CD4-positive, alpha-beta T cell treated with Interleukin-15 for 4 hours (primary cell): ENCODE data around the gene TBC1D19.

Experiments
- DNase-seq: peaks from one replicate; pipeline ENCODE4 v3.0.0-alpha.2; 2020; ENCODE audit warnings: low spot score

The TBC1D19 gene

DNA sequence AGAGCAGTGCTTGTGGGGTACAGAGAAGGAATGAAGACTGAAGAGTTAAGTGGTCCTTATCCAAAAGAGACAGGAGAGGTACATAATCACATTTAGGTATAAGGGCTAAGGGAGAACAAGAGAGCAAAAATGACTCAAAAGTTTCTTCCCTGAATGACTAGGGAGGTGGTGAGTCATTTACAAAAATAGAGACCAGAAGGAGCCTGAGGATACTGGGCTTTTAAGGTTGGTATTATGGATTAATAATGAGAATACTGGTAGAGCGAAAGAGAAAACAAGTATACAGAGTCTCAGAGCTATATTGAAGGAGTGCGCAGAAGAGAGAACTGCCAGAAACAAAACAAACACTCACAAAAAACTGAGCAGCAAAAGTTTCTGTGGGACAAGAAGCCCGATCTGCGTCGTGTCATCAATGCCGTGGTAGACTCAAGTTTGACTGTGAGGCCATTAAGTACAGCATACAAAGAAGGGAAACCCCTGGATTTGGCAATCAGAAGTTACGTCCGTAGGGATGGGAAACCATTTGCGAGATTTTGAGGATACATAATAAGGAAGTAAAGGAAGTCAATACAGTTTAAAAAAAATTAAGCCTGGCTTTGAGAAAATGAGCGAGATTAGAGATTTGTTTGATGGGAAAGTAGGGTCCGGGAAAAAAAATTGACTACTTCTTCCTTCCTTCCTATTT is 147.6 kb downstream of the TBC1D19 start:
- no peak for DNase-seq

DNA sequence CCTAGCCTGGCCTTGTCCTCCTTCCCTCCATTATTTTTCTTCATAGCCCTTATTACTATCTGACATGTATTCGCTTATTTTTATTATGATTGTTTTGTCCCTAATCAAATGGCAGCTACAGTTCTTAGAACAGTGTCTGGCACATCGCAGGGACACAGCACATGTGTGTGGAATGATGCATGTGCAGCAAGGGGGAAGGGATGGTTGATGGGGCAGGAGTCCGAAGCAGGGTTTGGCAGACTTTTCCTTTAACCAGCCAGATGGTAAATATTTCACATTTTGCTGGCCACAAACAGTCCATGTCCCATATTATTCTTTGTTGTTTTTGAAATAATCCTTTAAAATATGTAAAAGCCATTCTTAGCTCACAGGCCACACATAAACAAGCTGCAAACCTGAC is 148.5 kb downstream of the TBC1D19 start:
- DNase-seq = no peak

DNA sequence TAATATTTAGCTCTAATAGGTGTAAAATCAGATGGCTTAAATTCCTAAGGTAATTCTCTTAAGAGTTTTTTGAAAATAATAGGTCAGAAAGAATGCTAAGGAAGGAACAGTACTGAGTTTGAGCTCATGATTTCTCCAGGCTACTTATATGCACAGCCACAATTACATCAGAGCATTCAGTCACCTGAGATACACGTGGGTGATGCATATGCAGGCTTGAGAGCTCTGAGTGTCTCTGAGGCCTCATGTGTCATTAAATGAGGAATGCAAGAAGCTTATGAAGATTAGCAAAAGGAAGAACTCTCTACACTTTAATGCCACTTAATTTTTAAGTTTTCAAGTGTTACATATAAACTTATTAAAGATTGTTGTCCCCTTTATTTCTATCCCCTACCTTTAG is 152.7 kb downstream of the TBC1D19 start:
- DNase-seq = no peak

DNA sequence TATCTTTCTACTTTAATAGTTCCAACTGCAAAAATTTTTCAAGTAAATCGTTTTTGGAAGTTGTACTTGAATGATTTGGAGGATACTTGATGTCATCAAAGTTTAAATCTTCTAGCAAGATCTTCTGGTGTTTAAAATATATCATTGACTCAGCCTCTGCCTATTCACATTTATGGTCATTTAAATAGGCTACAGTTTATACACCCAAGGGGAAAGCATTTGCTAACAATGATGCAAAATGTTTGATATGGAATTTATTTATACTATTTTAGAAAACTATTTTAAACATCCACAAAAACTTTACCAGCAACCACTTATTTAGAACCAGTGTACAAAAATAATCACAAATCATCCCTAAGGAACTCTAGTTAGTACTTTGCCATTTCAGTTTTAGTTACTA is 153.5 kb downstream of the TBC1D19 start:
- DNase-seq = no peak

DNA sequence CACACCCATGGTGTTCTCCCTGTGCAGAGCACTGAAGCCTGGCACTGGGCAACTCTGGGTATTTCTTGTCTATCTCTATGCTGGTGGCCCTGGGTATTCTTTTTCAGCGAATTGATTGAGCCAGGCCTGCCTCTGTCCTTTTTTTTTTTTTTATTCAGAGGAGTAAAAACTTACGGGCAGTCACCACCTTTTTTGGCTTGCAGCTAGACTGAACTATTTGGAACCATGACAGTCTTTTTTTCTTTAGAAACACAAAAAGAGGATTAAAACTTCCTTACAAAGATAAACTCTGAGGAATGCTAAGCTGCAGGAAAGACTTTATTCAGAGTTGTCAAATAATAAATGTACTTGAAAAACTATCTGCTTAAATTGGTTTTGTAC is 157.6 kb downstream of the TBC1D19 start:
- DNase-seq = no peak

DNA sequence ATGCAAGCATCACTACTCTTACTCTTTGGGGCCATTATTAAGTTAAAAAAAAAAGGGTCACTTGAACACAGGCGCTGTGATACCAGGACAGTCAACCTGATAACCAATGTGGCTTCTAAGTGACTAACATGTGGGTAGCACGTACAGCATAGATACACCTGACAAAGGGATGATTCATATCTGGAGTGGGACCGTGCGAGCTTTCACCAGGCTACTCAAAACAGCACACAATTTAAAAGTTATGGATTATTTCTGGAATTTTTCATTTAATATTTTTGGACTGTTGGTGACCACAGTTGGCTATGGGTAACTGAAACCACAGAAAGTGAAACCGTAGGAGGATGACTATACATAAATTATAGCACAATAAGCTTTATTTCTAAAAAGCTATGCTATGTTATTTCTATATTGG is 162.9 kb downstream of the TBC1D19 start:
- DNase-seq = peak; percentile 15

DNA sequence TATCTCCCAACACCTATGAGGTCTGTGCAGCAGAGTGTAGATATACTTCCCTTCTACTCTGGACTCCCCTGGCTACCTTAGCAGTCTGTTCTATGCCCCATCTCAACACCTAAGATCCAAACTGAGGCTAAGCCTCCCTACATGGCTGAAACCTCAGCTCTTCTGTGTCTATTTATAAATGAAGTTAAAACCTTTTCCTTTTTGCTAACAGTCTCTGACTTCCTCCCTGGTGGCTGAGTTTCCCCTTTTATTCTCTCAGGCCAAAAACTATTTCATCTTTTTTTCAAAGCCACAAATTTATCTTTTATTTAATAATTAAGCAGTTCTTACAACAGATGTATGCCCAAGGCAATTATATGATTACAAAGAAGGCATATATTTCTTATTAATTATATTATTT is 164.9 kb downstream of the TBC1D19 start:
- no peak for DNase-seq

DNA sequence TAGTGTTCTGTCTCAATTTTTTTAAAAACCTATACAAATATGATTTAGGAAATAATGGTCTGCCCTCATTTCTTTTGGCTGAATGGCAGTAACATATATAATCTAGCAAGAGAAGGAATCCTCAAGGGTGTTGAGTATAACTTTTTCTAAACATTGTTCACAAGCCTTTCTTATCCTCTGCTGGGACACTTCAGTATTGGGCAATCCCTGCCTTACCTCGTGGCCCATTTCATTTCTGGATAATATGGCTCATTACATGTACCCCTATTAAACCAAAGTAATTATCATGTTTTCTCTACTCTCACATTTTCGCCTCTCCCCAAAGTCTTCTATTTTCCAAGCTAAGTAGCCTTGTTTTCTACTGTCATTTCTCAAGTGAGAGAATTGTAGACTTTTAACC is 166.0 kb downstream of the TBC1D19 start:
- no peak for DNase-seq

DNA sequence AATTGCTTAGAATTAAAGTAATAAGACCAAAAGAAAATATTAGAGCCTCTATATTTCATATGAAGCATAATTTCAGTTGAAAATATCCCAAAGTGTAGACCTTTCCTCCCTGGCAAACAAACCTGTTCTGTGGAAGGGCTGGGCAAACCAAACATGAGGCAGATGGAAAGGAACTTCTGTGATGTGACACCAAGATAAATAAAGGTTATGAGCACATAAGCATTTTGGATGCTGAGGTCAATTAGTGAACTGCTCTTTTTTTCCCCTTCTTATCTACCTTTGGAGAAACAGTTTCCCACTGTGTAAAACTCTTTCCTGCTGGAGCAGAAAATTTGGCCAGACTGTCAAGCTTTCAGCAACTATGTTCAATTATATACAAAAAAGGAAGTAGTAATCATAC is 167.1 kb downstream of the TBC1D19 start:
- DNase-seq = no peak

DNA sequence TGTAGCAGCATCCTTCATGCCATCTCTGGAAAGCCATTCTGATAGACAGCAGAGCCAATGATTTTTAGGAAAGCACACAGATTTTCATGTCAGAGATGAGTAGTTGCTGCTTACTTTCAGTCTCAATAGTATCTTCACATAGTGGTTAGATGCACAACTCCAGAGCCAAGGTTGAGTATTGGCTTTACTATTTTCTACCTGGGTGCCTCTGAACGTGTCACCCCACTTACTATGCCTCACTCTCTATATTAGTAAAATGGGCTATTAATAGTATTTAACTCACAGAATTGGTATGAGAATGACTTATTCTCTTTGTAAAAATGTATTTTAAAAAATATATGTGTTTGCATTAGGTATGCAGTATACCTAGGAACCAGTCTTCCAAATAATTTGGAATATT is 168.0 kb downstream of the TBC1D19 start:
- no peak for DNase-seq

DNA sequence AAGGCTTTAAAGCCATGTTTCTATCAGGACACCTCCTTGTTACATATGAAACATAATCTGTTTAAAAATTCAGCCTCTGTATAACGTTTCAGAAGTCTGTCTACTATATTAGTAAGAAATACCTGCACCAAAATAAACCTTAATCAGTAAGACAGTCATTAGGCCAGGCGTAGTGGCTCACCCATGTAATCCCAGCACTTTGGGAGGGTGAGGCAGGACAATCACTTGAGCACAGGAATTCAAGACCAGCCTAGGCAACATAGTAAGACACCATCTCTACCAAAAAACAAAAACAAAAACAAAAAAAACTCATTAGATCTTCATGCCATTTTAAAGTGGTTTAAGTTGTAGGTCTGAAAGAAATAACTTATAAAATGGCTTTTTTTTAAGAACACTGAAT is 169.3 kb downstream of the TBC1D19 start:
- no peak for DNase-seq

DNA sequence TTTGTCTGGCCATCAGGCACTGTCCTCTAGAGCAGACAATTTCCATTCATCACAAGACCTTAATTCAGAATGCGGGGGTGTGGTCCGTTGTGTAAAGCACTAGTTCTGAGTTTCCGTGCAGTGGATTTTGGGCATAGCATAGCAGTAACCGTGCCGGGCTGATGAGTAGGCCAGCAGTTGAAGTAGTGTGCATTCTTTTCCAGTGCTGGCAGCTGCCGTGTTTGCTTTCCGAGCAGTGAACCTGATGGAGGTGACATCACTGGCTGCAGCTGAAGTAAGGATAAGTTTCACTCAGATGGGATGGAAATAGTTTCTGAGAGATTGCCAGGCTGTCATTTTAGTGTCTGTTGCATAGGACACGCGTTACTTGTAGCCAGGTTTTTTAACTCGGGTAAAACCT is 169.7 kb downstream of the TBC1D19 start:
- no peak for DNase-seq

DNA sequence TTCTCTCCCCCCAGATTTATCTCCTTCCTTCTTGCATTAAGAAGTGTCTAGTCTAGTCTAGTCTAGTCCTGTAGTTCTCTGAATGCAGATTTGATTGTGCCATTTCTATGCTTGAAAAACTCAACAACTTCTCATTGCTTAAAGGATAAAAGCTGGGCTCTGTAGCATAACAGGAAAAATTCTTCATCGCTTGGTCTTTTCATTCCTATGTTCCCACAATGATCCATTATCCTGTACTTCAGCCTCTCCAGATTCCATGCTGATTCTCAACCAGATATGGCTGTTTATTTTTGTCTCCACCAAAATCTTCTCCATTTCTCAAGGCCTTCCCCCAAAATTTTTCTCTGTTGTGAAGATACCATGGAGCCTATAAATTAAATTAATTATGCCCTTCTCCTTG is 173.9 kb downstream of the TBC1D19 start:
- DNase-seq = no peak

DNA sequence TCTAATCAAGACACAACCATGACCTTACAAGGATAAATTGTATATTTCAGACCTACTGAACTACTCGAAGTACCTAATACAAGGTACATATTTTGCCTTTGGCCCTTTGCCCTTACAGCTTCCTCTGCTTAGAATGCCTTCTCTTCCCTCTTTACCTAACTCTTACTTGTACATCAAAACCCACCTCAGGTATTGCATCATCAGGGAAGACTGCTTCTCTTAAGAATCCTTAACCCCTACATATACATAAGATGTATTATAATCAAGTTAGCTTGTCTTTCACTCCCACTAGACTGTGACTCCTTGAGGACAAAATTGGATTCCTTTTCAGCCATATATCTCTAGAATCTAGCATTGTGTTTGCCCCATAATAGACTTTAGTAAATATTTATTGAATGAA is 175.0 kb downstream of the TBC1D19 start:
- no peak for DNase-seq

DNA sequence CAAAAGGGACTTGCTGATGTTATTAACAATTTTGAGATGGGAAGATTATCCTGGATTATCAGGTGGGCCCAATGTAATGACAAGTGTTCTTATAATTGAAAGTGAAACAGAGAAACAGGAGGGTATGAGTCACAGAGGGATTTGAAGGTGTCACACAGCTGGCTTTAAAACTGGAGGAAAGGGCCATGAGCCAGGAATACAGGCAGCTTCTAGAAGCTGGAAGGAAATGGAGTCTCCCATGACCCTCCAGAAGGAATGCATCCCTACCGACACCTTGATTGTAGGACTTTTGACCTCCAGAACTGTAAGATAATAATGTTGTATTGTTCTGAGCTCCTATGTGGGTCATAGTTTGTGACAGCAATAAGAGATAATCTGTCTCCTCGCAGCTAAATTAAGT is 178.8 kb downstream of the TBC1D19 start:
- DNase-seq = no peak

DNA sequence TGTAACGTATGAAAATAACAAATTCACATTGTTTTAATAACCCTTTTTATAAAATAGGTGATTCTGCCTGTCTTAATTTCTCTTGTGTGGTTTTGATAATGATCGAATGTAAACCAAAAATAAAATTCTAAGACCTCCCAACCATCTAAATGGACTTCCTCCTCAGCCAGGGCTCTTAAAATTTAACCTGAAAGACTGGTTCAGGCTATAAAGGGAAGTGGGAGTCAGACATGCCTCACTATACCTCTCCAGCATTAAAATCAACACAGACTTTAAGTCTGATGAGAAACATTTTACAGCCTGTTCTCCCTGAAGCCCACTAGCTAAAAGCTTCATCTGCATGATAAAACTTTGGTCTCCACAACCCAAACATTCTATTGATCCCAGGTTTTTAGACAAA is 179.2 kb downstream of the TBC1D19 start:
- no peak for DNase-seq

DNA sequence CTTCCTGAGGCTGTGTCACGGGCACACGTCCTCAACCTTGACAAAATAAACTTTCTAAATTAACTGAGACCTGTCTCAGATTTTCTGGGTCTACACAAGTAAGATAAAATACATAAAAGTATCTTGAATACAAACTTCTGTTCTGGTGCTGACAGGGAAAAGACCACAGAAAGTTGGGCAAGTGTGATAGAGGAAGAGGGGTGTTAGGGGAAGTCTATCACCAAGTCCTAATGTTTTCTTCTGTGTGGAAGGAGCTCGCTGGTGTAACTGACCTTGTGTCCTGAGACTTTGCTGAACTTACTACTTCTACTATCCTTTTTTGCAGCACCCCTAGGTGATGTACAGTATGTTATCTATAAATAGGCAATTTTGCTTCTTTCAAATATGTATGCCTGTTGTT is 179.8 kb downstream of the TBC1D19 start:
- no peak for DNase-seq

DNA sequence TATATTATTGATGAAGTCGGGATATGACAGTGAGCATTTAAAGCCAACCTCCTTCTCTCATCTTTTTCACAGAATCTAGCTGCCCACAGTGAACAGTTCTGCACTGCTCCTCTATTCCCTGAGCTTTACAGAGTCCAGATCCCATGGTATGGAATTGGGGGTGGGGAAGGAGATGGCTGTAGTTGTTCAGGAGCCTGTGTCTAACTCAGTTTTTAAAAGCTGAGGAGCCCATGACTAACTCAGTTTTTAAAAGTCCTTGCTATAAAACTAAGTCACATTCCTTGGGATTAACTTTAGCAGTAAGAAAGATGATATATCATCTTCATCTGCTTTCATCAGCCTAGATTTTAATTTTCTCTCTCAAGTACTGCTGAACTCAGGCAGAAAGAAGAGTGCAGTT is 180.3 kb downstream of the TBC1D19 start:
- DNase-seq = no peak

DNA sequence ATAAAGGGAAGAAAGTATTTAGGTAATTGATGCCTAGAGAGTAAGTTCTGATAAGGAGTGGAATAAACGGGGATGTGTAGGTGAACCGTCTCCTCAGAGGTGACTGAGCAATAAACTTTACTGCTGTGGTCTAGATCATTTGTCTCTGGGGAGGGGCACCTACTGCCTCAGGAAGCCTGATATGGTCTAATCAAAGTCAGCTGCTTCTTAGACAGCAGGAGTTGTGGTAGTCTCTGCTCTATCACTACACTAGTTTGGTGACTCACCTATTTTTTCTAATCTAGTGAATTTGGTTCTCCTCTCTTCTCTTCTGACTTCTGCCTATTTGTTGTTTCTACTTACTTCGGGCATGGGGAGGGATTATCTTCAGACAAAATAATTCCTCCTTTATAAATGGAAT is 181.6 kb downstream of the TBC1D19 start:
- no peak for DNase-seq

DNA sequence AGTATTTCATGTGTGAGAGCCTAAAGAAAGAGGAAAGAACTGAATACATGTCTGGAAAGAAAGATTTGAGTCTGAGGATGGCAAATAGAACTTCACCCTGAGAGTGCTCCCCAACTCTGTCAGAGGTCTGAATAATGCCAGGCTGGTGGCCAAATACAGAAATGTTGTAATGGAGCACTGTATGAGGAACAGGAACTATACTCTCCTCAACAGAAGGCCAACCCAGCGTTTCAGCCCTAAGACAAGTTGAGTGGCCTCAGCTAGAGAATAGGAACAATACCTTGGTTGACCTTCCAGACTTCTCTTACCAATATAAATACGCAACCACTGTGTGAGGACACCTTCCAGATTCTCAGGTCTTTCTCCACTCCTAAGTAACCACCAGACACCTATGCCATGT is 182.3 kb downstream of the TBC1D19 start:
- no peak for DNase-seq

DNA sequence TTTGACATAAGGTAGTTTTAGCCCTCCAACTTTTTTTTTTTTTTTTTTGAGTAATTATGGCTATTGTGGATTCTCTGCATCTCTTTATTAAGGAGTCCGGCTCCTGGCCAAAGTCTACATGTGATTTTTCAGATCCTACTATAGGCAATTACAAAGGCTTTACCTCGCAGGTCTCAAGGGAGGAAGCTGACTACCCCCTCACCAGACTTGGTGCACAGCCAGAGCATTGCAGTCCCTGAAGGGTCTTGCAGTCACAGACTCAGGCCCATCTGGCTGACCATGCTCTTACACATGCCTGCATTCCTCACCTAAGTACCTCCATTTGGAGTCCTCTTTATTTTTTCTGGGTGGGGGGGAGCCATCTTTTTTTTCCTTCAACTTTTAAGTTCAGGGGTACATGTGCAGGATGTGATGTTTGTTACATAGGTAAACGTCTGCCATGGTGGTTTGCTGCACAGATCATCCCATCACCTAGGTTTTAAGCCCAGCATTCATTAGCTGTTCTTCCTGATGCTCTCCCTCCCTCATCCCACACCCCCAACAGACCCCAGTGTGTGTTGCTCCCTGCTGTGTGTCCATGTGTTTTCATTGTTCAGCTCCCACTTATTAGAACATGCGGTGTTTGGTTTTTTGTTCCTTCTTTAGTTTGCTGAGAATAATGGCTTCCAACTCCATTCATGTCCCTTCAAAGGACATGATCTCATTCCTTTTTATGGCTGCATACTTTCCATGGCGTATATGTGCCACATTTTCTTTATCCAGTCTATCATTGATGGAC is 188.4 kb downstream of the TBC1D19 start:
- no peak for DNase-seq

DNA sequence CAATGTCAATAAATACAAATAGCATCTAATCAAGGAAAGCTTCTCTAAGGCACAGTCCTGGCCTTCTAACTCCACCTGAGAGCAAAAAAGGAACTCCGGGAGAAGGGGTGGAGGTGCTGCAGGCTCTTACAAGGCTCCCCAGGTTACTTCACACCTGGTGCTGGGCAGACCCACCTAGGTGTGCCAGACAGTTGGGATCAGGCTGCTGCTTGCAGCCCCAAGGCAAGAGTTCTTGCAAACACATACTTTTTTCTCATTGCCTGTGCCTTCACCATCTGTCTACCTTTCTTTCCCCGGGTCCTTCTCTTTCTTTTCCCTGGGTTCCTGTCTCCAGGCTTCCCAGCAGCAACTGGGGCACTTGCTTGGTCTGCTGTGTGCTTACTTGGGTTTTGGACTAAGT is 195.3 kb downstream of the TBC1D19 start:
- no peak for DNase-seq

DNA sequence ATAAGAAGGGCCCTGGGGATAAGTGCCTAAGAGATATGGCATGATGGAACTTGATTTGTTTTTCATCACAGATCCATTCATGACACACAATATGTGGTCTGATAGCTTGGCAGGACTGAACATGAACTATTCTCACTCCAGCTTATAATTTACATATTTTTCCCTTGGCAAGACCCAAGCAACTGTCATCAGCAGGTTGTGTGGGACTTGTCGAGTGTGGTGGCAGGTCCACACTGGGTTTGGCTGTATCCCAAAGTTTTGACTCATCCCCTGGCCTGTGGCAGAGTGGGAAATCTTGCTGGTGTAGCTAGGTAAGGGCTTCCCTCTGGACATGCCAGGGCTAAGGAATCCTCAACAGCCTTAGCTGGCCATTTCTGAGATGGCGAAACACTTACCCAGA is 195.8 kb downstream of the TBC1D19 start:
- no peak for DNase-seq

DNA sequence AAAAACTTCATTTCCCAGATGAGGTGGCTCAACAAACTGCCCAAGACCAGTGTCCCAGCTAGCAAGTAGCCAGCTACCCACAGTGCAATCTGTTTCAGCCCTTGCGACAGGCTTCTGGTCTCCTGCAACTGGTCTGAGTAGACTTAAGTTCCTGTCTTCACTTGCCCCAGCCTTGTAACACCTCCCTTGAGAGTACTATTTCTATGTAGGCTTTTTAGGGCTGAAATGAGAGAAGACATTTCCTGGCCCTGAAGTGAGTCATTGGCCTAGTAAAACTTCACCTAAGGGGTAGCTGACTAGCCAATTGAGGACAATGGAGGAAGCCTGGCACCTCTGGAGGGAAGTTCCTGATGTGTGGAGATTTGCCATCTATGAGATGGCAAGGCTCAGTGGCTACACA is 196.7 kb downstream of the TBC1D19 start:
- no peak for DNase-seq
